ENCODE measurements around the gene AIF1L. TPM values are rescaled to one million over a fixed set of nuclear protein-coding genes. Genes with fewer than 3 reads are reported as not detected.

The AIF1L gene
- total RNA-seq, 1 donor from 2014 or later = 72.5 TPM

GRCh38 chr9:131126059-131126426 is 29.7 kb downstream of the AIF1L start:
- Mint-ChIP-seq H3K4me1 (ENCODE audit: low read depth) (peaks cover 11% of the 10 kb centered on the region), H3K27ac (peak overlapping the region; percentile 99), H3K9me3 (ENCODE audit: low read depth) (no peaks in the 10 kb centered on the region), H3K36me3 (ENCODE audit: insufficient read depth) (peaks cover 12% of the 10 kb centered on the region), H3K4me3 (ENCODE audit: low read depth) (peak overlapping the region; percentile 98), H3K27me3 (no peaks in the 10 kb centered on the region)
- no peak for TF ChIP-seq CTCF (IDR thresholded peaks at IDR 0.05; ENCODE audit: unreplicated experiment)
- no peak for DNase-seq (ENCODE audit: low spot score, unreplicated experiment)

GRCh38 chr9:131129183-131129582 is 32.9 kb downstream of the AIF1L start:
- DNase-seq (ENCODE audit: low spot score, unreplicated experiment) = no peak
- no peak overlapping the region for H3K4me3 Mint-ChIP-seq (ENCODE audit: low read depth)
- H3K27ac Mint-ChIP-seq = no peak overlapping the region
- peaks cover 21% of the 10 kb centered on the region for H3K36me3 Mint-ChIP-seq (ENCODE audit: insufficient read depth)
- H3K27me3 Mint-ChIP-seq = no peaks in the 10 kb centered on the region
- no peak for TF ChIP-seq CTCF (IDR thresholded peaks at IDR 0.05; ENCODE audit: unreplicated experiment)
- H3K4me1 Mint-ChIP-seq (ENCODE audit: low read depth) = peaks cover 11% of the 10 kb centered on the region
- H3K9me3 Mint-ChIP-seq (ENCODE audit: low read depth) = no peaks in the 10 kb centered on the region

- TF ChIP-seq CTCF (IDR thresholded peaks at IDR 0.05; ENCODE audit: unreplicated experiment) = no peak
- H3K36me3 Mint-ChIP-seq (ENCODE audit: insufficient read depth) = peaks cover 18% of the 10 kb centered on the region
These were observed 42.3 kb downstream of the AIF1L start for GRCh38 chr9:131138676-131139075.

GRCh38 chr9:131140112-131140511 is 43.8 kb downstream of the AIF1L start:
- H3K4me3 Mint-ChIP-seq (ENCODE audit: low read depth) = no peak overlapping the region
- no peak for DNase-seq (ENCODE audit: low spot score, unreplicated experiment)
- no peak for TF ChIP-seq CTCF (IDR thresholded peaks at IDR 0.05; ENCODE audit: unreplicated experiment)
- H3K36me3 Mint-ChIP-seq (ENCODE audit: insufficient read depth) = peaks cover 19% of the 10 kb centered on the region
- H3K27ac Mint-ChIP-seq = no peak overlapping the region
- H3K27me3 Mint-ChIP-seq = no peaks in the 10 kb centered on the region
- no peaks in the 10 kb centered on the region for H3K9me3 Mint-ChIP-seq (ENCODE audit: low read depth)
- H3K4me1 Mint-ChIP-seq (ENCODE audit: low read depth) = no peaks in the 10 kb centered on the region

More at GRCh38 chr9:131138676-131139075, 42.3 kb downstream of the AIF1L start:
- H3K27ac Mint-ChIP-seq = no peak overlapping the region
- H3K9me3 Mint-ChIP-seq (ENCODE audit: low read depth) = no peaks in the 10 kb centered on the region
- H3K4me3 Mint-ChIP-seq (ENCODE audit: low read depth) = no peak overlapping the region
- H3K4me1 Mint-ChIP-seq (ENCODE audit: low read depth) = no peaks in the 10 kb centered on the region
- no peaks in the 10 kb centered on the region for H3K27me3 Mint-ChIP-seq
- no peak for DNase-seq (ENCODE audit: low spot score, unreplicated experiment)

GRCh38 chr9:131140550-131140949 is 44.2 kb downstream of the AIF1L start:
- Mint-ChIP-seq H3K4me3 (ENCODE audit: low read depth) (no peak overlapping the region), H3K9me3 (ENCODE audit: low read depth) (no peaks in the 10 kb centered on the region), H3K27me3 (no peaks in the 10 kb centered on the region), H3K4me1 (ENCODE audit: low read depth) (no peaks in the 10 kb centered on the region), H3K27ac (peak overlapping the region; percentile 17), H3K36me3 (ENCODE audit: insufficient read depth) (peaks cover 23% of the 10 kb centered on the region)
- no peak for TF ChIP-seq CTCF (IDR thresholded peaks at IDR 0.05; ENCODE audit: unreplicated experiment)
- no peak for DNase-seq (ENCODE audit: low spot score, unreplicated experiment)
